Liver (tissue), 3 donors: ENCODE measurements around the gene C16orf74.

Source experiments
- ATF3 ChIP-seq: IDR thresholded peaks from 2 replicates; pipeline ENCODE4 v1.6.1; 2016; ENCODE audit warnings: antibody characterized with exemption
- CTCF ChIP-seq: fragments of 150-350 bp; IDR thresholded peaks from 2 replicates; pipeline ENCODE4 v1.5.1; 2017; ENCODE audit warnings: improper control_type of control experiment, low read depth, low read length; ENCODE audit not compliant: missing input control
- EGR1 ChIP-seq, 2 donors: IDR thresholded peaks; 2 replicates each; pipeline ENCODE4 v1.6.1; 2016 to 2018; ENCODE audit warnings: antibody characterized with exemption in 2 of 2, low read depth in 2 of 2
- JUND ChIP-seq, 2 donors: IDR thresholded peaks; 2 replicates each; pipeline ENCODE4 v1.6.1; 2016; ENCODE audit warnings: antibody characterized with exemption in 2 of 2
- MAX ChIP-seq: IDR thresholded peaks from 2 replicates; pipeline ENCODE4 v1.6.1; 2016; ENCODE audit warnings: antibody characterized with exemption
- RAD21 ChIP-seq, 2 donors: IDR thresholded peaks; 2 replicates each; pipeline ENCODE4 v1.6.1; 2016; ENCODE audit warnings: antibody characterized with exemption in 2 of 2, mild to moderate bottlenecking in 2 of 2
- donor health status: healthy.
- donor health status: healthy.

- TF ChIP-seq EGR1 (IDR thresholded peaks at IDR 0.05; ENCODE audit: low read depth in 2 of 2) (no peak), CTCF (no peak), RAD21 (IDR thresholded peaks at IDR 0.05) (no peak), MAX (no peak), ATF3 (no peak), JUND (IDR thresholded peaks at IDR 0.05) (no peak)
These were observed 30.9 kb upstream of the C16orf74 start for GRCh38 chr16:85781695-85782370.
